Eye (tissue), 1 donor: Measurements from ENCODE around the gene ERCC6.

ENCODE experiments used
- DNase-seq: peaks from one replicate; pipeline ENCODE4 v3.0.0-alpha.2; 2015

ERCC6 gene

GRCh38 chr10:49543604-49544003 is 4.7 kb upstream of the ERCC6 start:
- DNase-seq: no peak

GRCh38 chr10:49542353-49542752 is 3.4 kb upstream of the ERCC6 start:
- DNase-seq: no peak

GRCh38 chr10:49541762-49542161 is 2.8 kb upstream of the ERCC6 start:
- no peak for DNase-seq

GRCh38 chr10:49540056-49540797 is 1.3 kb upstream of the ERCC6 start:
- no peak for DNase-seq

- DNase-seq: peak; percentile 86
These were observed 482 bp upstream of the ERCC6 start for GRCh38 chr10:49539320-49539885.

GRCh38 chr10:49534670-49535381 is 4.1 kb downstream of the ERCC6 start:
- peak; percentile 25 for DNase-seq

- DNase-seq: no peak
These were observed 6.5 kb downstream of the ERCC6 start for GRCh38 chr10:49532461-49532860.

- DNase-seq: no peak
These were observed 9.9 kb downstream of the ERCC6 start for GRCh38 chr10:49528977-49529506.

GRCh38 chr10:49527850-49528249 is 11.1 kb downstream of the ERCC6 start:
- DNase-seq: no peak

GRCh38 chr10:49527061-49527460 is 11.9 kb downstream of the ERCC6 start:
- DNase-seq: no peak

- DNase-seq: no peak
These were observed 12.3 kb downstream of the ERCC6 start for GRCh38 chr10:49526619-49527018.

- no peak for DNase-seq
These were observed 14.4 kb downstream of the ERCC6 start for GRCh38 chr10:49524496-49524895.

GRCh38 chr10:49523301-49523700 is 15.6 kb downstream of the ERCC6 start:
- no peak for DNase-seq

- DNase-seq: no peak
These were observed 17.9 kb downstream of the ERCC6 start for GRCh38 chr10:49521062-49521461.

GRCh38 chr10:49520122-49520775 is 18.7 kb downstream of the ERCC6 start:
- DNase-seq: no peak

- DNase-seq: no peak
These were observed 19.2 kb downstream of the ERCC6 start for GRCh38 chr10:49519717-49520116.

GRCh38 chr10:49518982-49519578 is 19.8 kb downstream of the ERCC6 start:
- DNase-seq: peak; percentile 83

- no peak for DNase-seq
These were observed 20.4 kb downstream of the ERCC6 start for GRCh38 chr10:49518566-49518965.

GRCh38 chr10:49516216-49516970 is 22.5 kb downstream of the ERCC6 start:
- no peak for DNase-seq

- peak; percentile 50 for DNase-seq
These were observed 26.7 kb downstream of the ERCC6 start for GRCh38 chr10:49512121-49512809.

- DNase-seq: no peak
These were observed 29.1 kb downstream of the ERCC6 start for GRCh38 chr10:49509771-49510303.
